Measurements from ENCODE around the gene SLC39A1. TPM values are rescaled to one million over a fixed set of nuclear protein-coding genes. Genes with fewer than 3 reads are reported as not detected.

Gene SLC39A1
- total RNA-seq, 2 experiments from 2014 or later = 41.6 to 44.2 TPM

DNA sequence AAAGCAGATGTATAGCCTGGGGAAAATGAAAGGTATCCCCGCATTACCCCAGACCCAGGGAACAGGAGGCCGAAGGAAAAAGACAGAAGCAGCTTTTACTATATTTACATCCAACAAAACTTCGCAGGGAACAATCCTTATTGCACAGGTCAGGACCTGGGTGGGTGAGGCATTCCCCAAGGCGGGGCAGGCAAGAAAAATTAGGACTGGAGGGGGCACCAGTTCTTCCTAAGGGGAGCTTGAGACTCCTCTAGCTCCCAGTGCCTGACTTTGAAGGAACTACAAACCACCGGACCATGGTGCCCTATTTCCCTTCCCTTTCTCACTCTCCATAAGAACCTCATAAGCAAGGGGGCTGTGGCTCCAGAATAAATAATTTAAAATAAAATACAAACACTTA lies 33.9 kb downstream of the SLC39A1 start:
- POLR2A ChIA-PET = interaction anchor here (3.0 kb wide), 1 partner anchor 15 kb away, joined by 12 read pairs; no protein-coding TSS in a partner anchor
- Histone ChIP-seq H3K9me2 (ENCODE audit: insufficient read depth, low read length) (no peaks in the 10 kb centered on the region), H3K27ac (ENCODE audit: low read depth, low read length, poor library complexity, severe bottlenecking) (no peak overlapping the region), H4K20me1 (ENCODE audit: insufficient read depth, low read length) (no peaks in the 10 kb centered on the region), H3K4me2 (ENCODE audit: low read length) (no peak overlapping the region), H3K79me2 (ENCODE audit: insufficient read depth, low read depth, low read length) (no peaks in the 10 kb centered on the region), H3K4me1 (ENCODE audit: insufficient read depth, low read length, poor library complexity, severe bottlenecking) (no peaks in the 10 kb centered on the region), H3K9me3 (ENCODE audit: low read length) (no peaks in the 10 kb centered on the region), H3K36me3 (ENCODE audit: insufficient read depth, low read length) (peaks cover 49% of the 10 kb centered on the region), H3K4me3 (ENCODE audit: low read depth, low read length, poor library complexity, severe bottlenecking) (no peak overlapping the region), H2AFZ (ENCODE audit: low read length) (no peak overlapping the region)
- BruUV-seq (replicated peaks) = no TSS peak
- CTCF ChIA-PET (ENCODE audit: unreplicated experiment) = no interaction called here
- intact Hi-C loops (cut with micrococcal nuclease; ENCODE audit: unreplicated experiment) = no loop called here
- TF ChIP-seq EZH2phosphoT487 (IDR thresholded peaks at IDR 0.05; ENCODE audit: borderline replicate concordance, low read depth, low read length) = no peak
- TF ChIP-seq, protein P1, sequence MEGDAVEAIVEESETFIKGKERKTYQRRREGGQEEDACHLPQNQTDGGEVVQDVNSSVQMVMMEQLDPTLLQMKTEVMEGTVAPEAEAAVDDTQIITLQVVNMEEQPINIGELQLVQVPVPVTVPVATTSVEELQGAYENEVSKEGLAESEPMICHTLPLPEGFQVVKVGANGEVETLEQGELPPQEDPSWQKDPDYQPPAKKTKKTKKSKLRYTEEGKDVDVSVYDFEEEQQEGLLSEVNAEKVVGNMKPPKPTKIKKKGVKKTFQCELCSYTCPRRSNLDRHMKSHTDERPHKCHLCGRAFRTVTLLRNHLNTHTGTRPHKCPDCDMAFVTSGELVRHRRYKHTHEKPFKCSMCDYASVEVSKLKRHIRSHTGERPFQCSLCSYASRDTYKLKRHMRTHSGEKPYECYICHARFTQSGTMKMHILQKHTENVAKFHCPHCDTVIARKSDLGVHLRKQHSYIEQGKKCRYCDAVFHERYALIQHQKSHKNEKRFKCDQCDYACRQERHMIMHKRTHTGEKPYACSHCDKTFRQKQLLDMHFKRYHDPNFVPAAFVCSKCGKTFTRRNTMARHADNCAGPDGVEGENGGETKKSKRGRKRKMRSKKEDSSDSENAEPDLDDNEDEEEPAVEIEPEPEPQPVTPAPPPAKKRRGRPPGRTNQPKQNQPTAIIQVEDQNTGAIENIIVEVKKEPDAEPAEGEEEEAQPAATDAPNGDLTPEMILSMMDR (conservative IDR thresholded peaks at IDR 0.05; ENCODE audit: low read length) = no peak
- no peak for DNase-seq (ENCODE audit: low spot score)

- TF ChIP-seq, protein P1 (conservative IDR thresholded peaks at IDR 0.05; ENCODE audit: low read length) = no peak
- no peak for TF ChIP-seq EZH2phosphoT487 (IDR thresholded peaks at IDR 0.05; ENCODE audit: borderline replicate concordance, low read depth, low read length)
- Histone ChIP-seq H3K9me2 (ENCODE audit: insufficient read depth, low read length) (no peaks in the 10 kb centered on the region), H4K20me1 (ENCODE audit: insufficient read depth, low read length) (no peaks in the 10 kb centered on the region), H3K36me3 (ENCODE audit: insufficient read depth, low read length) (peaks cover 43% of the 10 kb centered on the region), H3K4me3 (ENCODE audit: low read depth, low read length, poor library complexity, severe bottlenecking) (no peak overlapping the region), H3K9me3 (ENCODE audit: low read length) (no peaks in the 10 kb centered on the region), H2AFZ (ENCODE audit: low read length) (no peak overlapping the region), H3K4me1 (ENCODE audit: insufficient read depth, low read length, poor library complexity, severe bottlenecking) (peaks cover 6% of the 10 kb centered on the region), H3K4me2 (ENCODE audit: low read length) (no peak overlapping the region), H3K27ac (ENCODE audit: low read depth, low read length, poor library complexity, severe bottlenecking) (no peak overlapping the region), H3K79me2 (ENCODE audit: insufficient read depth, low read depth, low read length) (no peaks in the 10 kb centered on the region; the same call in 1 of the 2 replicates)
- DNase-seq (ENCODE audit: low spot score) = no peak
- intact Hi-C loops (cut with micrococcal nuclease; ENCODE audit: unreplicated experiment) = no loop called here
- BruUV-seq (replicated peaks) = no TSS peak
- ChIA-PET CTCF (ENCODE audit: unreplicated experiment) (no interaction called here), POLR2A (interaction anchor here (3.0 kb wide), 1 partner anchor 16 kb away, joined by 12 read pairs; no protein-coding TSS in a partner anchor)
Observed at GRCh38 chr1:153928791-153929341, 34.5 kb downstream of the SLC39A1 start.

DNA sequence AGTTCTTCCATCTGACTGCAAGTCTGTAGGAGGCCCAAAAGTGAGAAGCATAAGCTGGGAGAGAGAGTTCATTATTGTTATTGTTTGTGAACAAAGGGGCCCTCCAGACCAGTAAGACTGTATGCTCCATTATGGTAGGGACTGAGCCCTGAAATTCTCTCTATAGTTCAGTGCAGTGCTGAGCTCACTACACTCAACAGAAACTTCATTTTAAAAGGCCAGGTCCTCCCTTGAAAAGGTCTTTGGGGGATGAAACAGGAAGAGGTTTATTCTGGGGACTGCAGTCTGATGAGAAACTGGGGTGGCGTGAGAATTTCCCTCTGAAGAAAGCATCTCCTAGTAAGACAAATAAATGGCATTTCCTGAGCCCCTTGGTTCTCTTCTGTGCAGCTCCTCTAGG lies 35.1 kb downstream of the SLC39A1 start:
- H3K4me1 ChIP-seq (ENCODE audit: insufficient read depth, low read length, poor library complexity, severe bottlenecking) = peaks cover 6% of the 10 kb centered on the region
- TF ChIP-seq, protein P1 (conservative IDR thresholded peaks at IDR 0.05; ENCODE audit: low read length) = no peak
- no peak for TF ChIP-seq EZH2phosphoT487 (IDR thresholded peaks at IDR 0.05; ENCODE audit: borderline replicate concordance, low read depth, low read length)
- H3K79me2 ChIP-seq (ENCODE audit: insufficient read depth, low read depth, low read length) = no peaks in the 10 kb centered on the region; the same call in 1 of the 2 replicates
- no peak for DNase-seq (ENCODE audit: low spot score)
- H4K20me1 ChIP-seq (ENCODE audit: insufficient read depth, low read length) = no peaks in the 10 kb centered on the region
- BruUV-seq (replicated peaks) = no TSS peak
- intact Hi-C loops (cut with micrococcal nuclease; ENCODE audit: unreplicated experiment) = no loop called here
- peaks cover 37% of the 10 kb centered on the region for H3K36me3 ChIP-seq (ENCODE audit: insufficient read depth, low read length)
- H3K27ac ChIP-seq (ENCODE audit: low read depth, low read length, poor library complexity, severe bottlenecking) = no peak overlapping the region
- CTCF ChIA-PET (ENCODE audit: unreplicated experiment) = no interaction called here
- no peak overlapping the region for H3K4me3 ChIP-seq (ENCODE audit: low read depth, low read length, poor library complexity, severe bottlenecking)
- no peak overlapping the region for H2AFZ ChIP-seq (ENCODE audit: low read length)
- no peaks in the 10 kb centered on the region for H3K9me3 ChIP-seq (ENCODE audit: low read length)
- H3K4me2 ChIP-seq (ENCODE audit: low read length) = no peak overlapping the region
- no peaks in the 10 kb centered on the region for H3K9me2 ChIP-seq (ENCODE audit: insufficient read depth, low read length)
- POLR2A ChIA-PET = interaction anchor here (3.0 kb wide), 1 partner anchor 17 kb away, joined by 12 read pairs; no protein-coding TSS in a partner anchor
